Mesendoderm (in vitro differentiated cells): ENCODE data around the gene CSNK1G1.

Source experiments
- DNase-seq: peaks from one replicate; pipeline ENCODE4 v3.0.0; 2013
- H2AK5ac ChIP-seq: 2 replicates; pipeline ENCODE4 v1.6.1; 2013; ENCODE audit warnings: low read length, inconsistent platforms
- H2BK120ac ChIP-seq: 2 replicates; pipeline ENCODE4 v1.6.1; 2013; ENCODE audit warnings: low read depth, mild to moderate bottlenecking, low read length, moderate library complexity, mixed read lengths
- H2BK15ac ChIP-seq: replicated peaks from 2 replicates; pipeline ENCODE4 v1.6.1; 2013; ENCODE audit warnings: low read depth, mild to moderate bottlenecking, moderate library complexity
- H2BK5ac ChIP-seq: 2 replicates; pipeline ENCODE4 v1.6.1; 2013; ENCODE audit warnings: low read length, inconsistent platforms
- H3K18ac ChIP-seq: 2 replicates; pipeline ENCODE4 v1.6.1; 2013; ENCODE audit warnings: mild to moderate bottlenecking, low read length, mixed read lengths
- H3K23ac ChIP-seq: one replicate; pipeline ENCODE4 v1.6.1; 2013; ENCODE audit warnings: low read length
- H3K27ac ChIP-seq: 2 replicates; pipeline ENCODE4 v1.5.1; 2013; ENCODE audit warnings: low read depth, mild to moderate bottlenecking, inconsistent platforms, low read length, moderate library complexity
- H3K27me3 ChIP-seq: 2 replicates; pipeline ENCODE4 v1.6.1; 2013; ENCODE audit warnings: low read length, control low read depth, mild to moderate bottlenecking, inconsistent platforms; ENCODE audit not compliant: insufficient read depth, poor library complexity
- H3K36me3 ChIP-seq: 2 replicates; pipeline ENCODE4 v1.6.1; 2013; ENCODE audit warnings: low read length, inconsistent platforms; ENCODE audit not compliant: control insufficient read depth, insufficient read depth
- H3K4ac ChIP-seq: one replicate; pipeline ENCODE4 v1.6.1; 2013; ENCODE audit warnings: low read depth, mild to moderate bottlenecking, low read length, moderate library complexity
- H3K4me1 ChIP-seq: 2 replicates; pipeline ENCODE4 v1.6.1; 2013; ENCODE audit warnings: low read depth, low read length, inconsistent platforms; ENCODE audit not compliant: control insufficient read depth
- H3K4me2 ChIP-seq: 2 replicates; pipeline ENCODE4 v1.6.1; 2013; ENCODE audit warnings: low read length
- H3K4me3 ChIP-seq: 2 replicates; pipeline ENCODE4 v1.5.1; 2013; ENCODE audit warnings: mild to moderate bottlenecking, low read length
- H3K56ac ChIP-seq: one replicate; pipeline ENCODE4 v1.6.1; 2013; ENCODE audit warnings: low read length
- H3K79me1 ChIP-seq: 2 replicates; pipeline ENCODE4 v1.6.1; 2013; ENCODE audit warnings: low read length, inconsistent platforms
- H3K79me2 ChIP-seq: 2 replicates; pipeline ENCODE4 v1.6.1; 2013; ENCODE audit warnings: mild to moderate bottlenecking, low read length; ENCODE audit not compliant: control insufficient read depth, insufficient read depth
- H3K9ac ChIP-seq: 2 replicates; pipeline ENCODE4 v1.6.1; 2013; ENCODE audit warnings: low read length, inconsistent platforms
- H4K5ac ChIP-seq: one replicate; pipeline ENCODE4 v1.6.1; 2013; ENCODE audit warnings: low read length
- H4K8ac ChIP-seq: one replicate; pipeline ENCODE4 v1.6.1; 2013; ENCODE audit warnings: low read depth, mild to moderate bottlenecking, control low read depth, low read length, moderate library complexity
- WGBS: extraction: QIAGEN DNeasy Blood & Tissue Kit; methylation state at CpG from one replicate; pipeline ENCODE4 v1.1.7; 2013; ENCODE audit warnings: low lambda C conversion rate, missing lambda C conversion rate; ENCODE audit not compliant: insufficient coverage; ENCODE audit errors: extremely low coverage; 5-methylcytosine and 5-hydroxymethylcytosine counted together

The CSNK1G1 gene

GRCh38 chr15:64324165-64324877 is 31.7 kb downstream of the CSNK1G1 start:
- Histone ChIP-seq H3K36me3 (no peaks in the 10 kb centered on the region), H3K4me1 (no peaks in the 10 kb centered on the region), H2BK5ac (no peak overlapping the region), H3K27ac (no peak overlapping the region), H3K79me2 (no peaks in the 10 kb centered on the region), H3K4ac (no peak overlapping the region), H3K4me2 (no peak overlapping the region), H2AK5ac (no peak overlapping the region), H2BK15ac (no peak overlapping the region), H4K8ac (no peak overlapping the region), H3K27me3 (no peaks in the 10 kb centered on the region), H3K79me1 (no peaks in the 10 kb centered on the region), H2BK120ac (no peak overlapping the region), H3K18ac (no peak overlapping the region), H4K5ac (no peak overlapping the region), H3K23ac (no peak overlapping the region), H3K9ac (no peak overlapping the region), H3K4me3 (no peak overlapping the region), H3K56ac (no peak overlapping the region)
- WGBS = no CpG with 5 or more reads among the region's 5 CpGs
- DNase-seq = no peak

- H3K4me3 ChIP-seq = no peak overlapping the region
Observed at GRCh38 chr15:64315216-64315615, 40.8 kb downstream of the CSNK1G1 start.

GRCh38 chr15:64314456-64314855 is 41.5 kb downstream of the CSNK1G1 start:
- no peaks in the 10 kb centered on the region for H3K4me1 ChIP-seq
- no peak overlapping the region for H3K9ac ChIP-seq
- no peaks in the 10 kb centered on the region for H3K27me3 ChIP-seq
- H4K5ac ChIP-seq = no peak overlapping the region
- WGBS = no CpG with 5 or more reads among the region's 3 CpGs
- H2BK120ac ChIP-seq = no peak overlapping the region
- H4K8ac ChIP-seq = no peak overlapping the region
- H3K18ac ChIP-seq = no peak overlapping the region
- no peak overlapping the region for H3K23ac ChIP-seq
- H3K79me1 ChIP-seq = peaks cover 1% of the 10 kb centered on the region
- no peak overlapping the region for H3K4me2 ChIP-seq
- H3K36me3 ChIP-seq = no peaks in the 10 kb centered on the region
- H3K56ac ChIP-seq = no peak overlapping the region
- no peak overlapping the region for H3K27ac ChIP-seq
- no peak for DNase-seq
- no peak overlapping the region for H3K4ac ChIP-seq
- no peaks in the 10 kb centered on the region for H3K79me2 ChIP-seq
- no peak overlapping the region for H2AK5ac ChIP-seq
- H2BK5ac ChIP-seq = no peak overlapping the region
- H3K4me3 ChIP-seq = no peak overlapping the region
- H2BK15ac ChIP-seq = no peak overlapping the region

More at GRCh38 chr15:64315216-64315615, 40.8 kb downstream of the CSNK1G1 start:
- Histone ChIP-seq H4K8ac (no peak overlapping the region), H2BK120ac (no peak overlapping the region), H3K27ac (no peak overlapping the region), H3K79me1 (peaks cover 1% of the 10 kb centered on the region), H3K18ac (no peak overlapping the region), H3K36me3 (no peaks in the 10 kb centered on the region), H3K4ac (no peak overlapping the region), H3K4me2 (no peak overlapping the region), H2BK15ac (no peak overlapping the region), H4K5ac (no peak overlapping the region), H2AK5ac (no peak overlapping the region), H3K79me2 (no peaks in the 10 kb centered on the region), H3K23ac (no peak overlapping the region), H2BK5ac (no peak overlapping the region), H3K9ac (no peak overlapping the region), H3K56ac (no peak overlapping the region), H3K4me1 (no peaks in the 10 kb centered on the region), H3K27me3 (no peaks in the 10 kb centered on the region)
- no CpG with 5 or more reads among the region's 4 CpGs for WGBS
- no peak for DNase-seq

GRCh38 chr15:64311566-64311965 is 44.4 kb downstream of the CSNK1G1 start:
- H3K27me3 ChIP-seq = no peaks in the 10 kb centered on the region
- no peak overlapping the region for H3K23ac ChIP-seq
- no peak overlapping the region for H3K4me3 ChIP-seq
- no peak overlapping the region for H2AK5ac ChIP-seq
- H4K5ac ChIP-seq = no peak overlapping the region
- no peak overlapping the region for H2BK120ac ChIP-seq
- H3K79me1 ChIP-seq = peaks cover 1% of the 10 kb centered on the region
- no peak overlapping the region for H3K56ac ChIP-seq
- H4K8ac ChIP-seq = no peak overlapping the region
- H3K18ac ChIP-seq = no peak overlapping the region
- no peaks in the 10 kb centered on the region for H3K36me3 ChIP-seq
- no peak overlapping the region for H2BK5ac ChIP-seq
- DNase-seq = no peak
- no peak overlapping the region for H3K4ac ChIP-seq
- no peak overlapping the region for H2BK15ac ChIP-seq
- no peaks in the 10 kb centered on the region for H3K79me2 ChIP-seq
- no peak overlapping the region for H3K27ac ChIP-seq
- no CpG with 5 or more reads among the region's 6 CpGs for WGBS
- no peak overlapping the region for H3K9ac ChIP-seq
- no peak overlapping the region for H3K4me2 ChIP-seq
- no peaks in the 10 kb centered on the region for H3K4me1 ChIP-seq

GRCh38 chr15:64310036-64310435 is 45.9 kb downstream of the CSNK1G1 start:
- H3K4me1 ChIP-seq = no peaks in the 10 kb centered on the region
- no peak overlapping the region for H2AK5ac ChIP-seq
- no peak overlapping the region for H3K9ac ChIP-seq
- H3K56ac ChIP-seq = no peak overlapping the region
- no peak overlapping the region for H3K18ac ChIP-seq
- no peak overlapping the region for H3K27ac ChIP-seq
- H2BK5ac ChIP-seq = no peak overlapping the region
- no peak overlapping the region for H3K4me2 ChIP-seq
- no peak overlapping the region for H3K23ac ChIP-seq
- no peak overlapping the region for H3K4ac ChIP-seq
- H4K5ac ChIP-seq = no peak overlapping the region
- H4K8ac ChIP-seq = no peak overlapping the region
- H3K36me3 ChIP-seq = no peaks in the 10 kb centered on the region
- no peak overlapping the region for H3K4me3 ChIP-seq
- no peak overlapping the region for H2BK15ac ChIP-seq
- no peak overlapping the region for H2BK120ac ChIP-seq
- no peaks in the 10 kb centered on the region for H3K79me2 ChIP-seq
- H3K79me1 ChIP-seq = peaks cover 1% of the 10 kb centered on the region
- no peaks in the 10 kb centered on the region for H3K27me3 ChIP-seq
- no peak for DNase-seq

GRCh38 chr15:64305261-64305660 is 50.7 kb downstream of the CSNK1G1 start:
- DNase-seq = no peak
- Histone ChIP-seq H3K18ac (no peak overlapping the region), H3K27ac (no peak overlapping the region), H3K79me1 (no peaks in the 10 kb centered on the region), H3K4me1 (no peaks in the 10 kb centered on the region), H3K36me3 (no peaks in the 10 kb centered on the region), H2BK15ac (no peak overlapping the region), H3K56ac (no peak overlapping the region), H4K5ac (no peak overlapping the region), H3K4me3 (no peak overlapping the region), H2AK5ac (no peak overlapping the region), H3K4ac (no peak overlapping the region), H2BK5ac (no peak overlapping the region), H3K23ac (no peak overlapping the region), H3K79me2 (no peaks in the 10 kb centered on the region), H3K27me3 (no peaks in the 10 kb centered on the region), H3K9ac (no peak overlapping the region), H3K4me2 (no peak overlapping the region), H2BK120ac (no peak overlapping the region), H4K8ac (no peak overlapping the region)
- no CpG with 5 or more reads among the region's 2 CpGs for WGBS
